HepG2 (cell line): ENCODE measurements around the gene SLC13A3. TPM values are rescaled to one million over a fixed set of nuclear protein-coding genes. Genes with fewer than 3 reads are reported as not detected.

ENCODE experiments used
- ARNTL ChIP-seq: sonication (generic); formaldehyde crosslinking; IDR thresholded peaks from 2 replicates; pipeline ENCODE4 v1.4.0; 2020; ENCODE audit warnings: mild to moderate bottlenecking, missing genetic modification reagents
- CEBPB ChIP-seq: IDR thresholded peaks from 2 replicates; pipeline ENCODE4 v1.6.1; 2011; ENCODE audit warnings: low read depth, low read length, improper control_type of control experiment, borderline replicate concordance
- HES4 ChIP-seq: sonication (generic); formaldehyde crosslinking; IDR thresholded peaks from 2 replicates; pipeline ENCODE4 v1.9.0; 2021; ENCODE audit warnings: mild to moderate bottlenecking, missing genetic modification reagents, borderline replicate concordance
- JUND ChIP-seq: sonication (generic); formaldehyde crosslinking; IDR thresholded peaks from 2 replicates; pipeline ENCODE4 v1.8.0; 2022; ENCODE audit warnings: mild to moderate bottlenecking, missing genetic modification reagents
- KLF11 ChIP-seq: IDR thresholded peaks from 2 replicates; pipeline ENCODE4 v1.6.1; 2016; ENCODE audit warnings: missing compliant biosample characterization
- MAF1 ChIP-seq: sonication (generic); formaldehyde crosslinking; IDR thresholded peaks from 2 replicates; pipeline ENCODE4 v1.5.0; 2020; ENCODE audit warnings: missing genetic modification reagents, borderline replicate concordance
- MAFG ChIP-seq: sonication (generic); formaldehyde crosslinking; IDR thresholded peaks from 2 replicates; pipeline ENCODE4 v1.5.1; 2020; ENCODE audit warnings: mild to moderate bottlenecking, missing genetic modification reagents
- MYC ChIP-seq: sonication (generic); formaldehyde crosslinking; IDR thresholded peaks from 2 replicates; pipeline ENCODE4 v1.9.0; 2021; ENCODE audit warnings: missing genetic modification reagents, borderline replicate concordance
- NFE2L1 ChIP-seq: sonication (generic); formaldehyde crosslinking; IDR thresholded peaks from 2 replicates; pipeline ENCODE4 v1.4.0; 2020; ENCODE audit warnings: missing genetic modification reagents, mild to moderate bottlenecking, borderline replicate concordance
- NPAS2 ChIP-seq: sonication (generic); formaldehyde crosslinking; IDR thresholded peaks from 2 replicates; pipeline ENCODE4 v1.8.0; 2022; ENCODE audit warnings: mild to moderate bottlenecking, missing genetic modification reagents, borderline replicate concordance
- TP53 ChIP-seq: sonication (generic); formaldehyde crosslinking; conservative IDR thresholded peaks from 2 replicates; pipeline ENCODE4 v1.4.0; 2020; ENCODE audit warnings: missing genetic modification reagents
- ZBTB3 ChIP-seq: sonication (generic); formaldehyde crosslinking; IDR thresholded peaks from 2 replicates; pipeline ENCODE4 v1.4.0; 2020; ENCODE audit warnings: low read depth, mild to moderate bottlenecking, moderate library complexity, missing genetic modification reagents, borderline replicate concordance
- ZC3H4 ChIP-seq: sonication (generic); formaldehyde crosslinking; IDR thresholded peaks from 2 replicates; pipeline ENCODE4 v1.4.0; 2020; ENCODE audit warnings: missing genetic modification reagents, borderline replicate concordance
- ZFP1 ChIP-seq: IDR thresholded peaks from 2 replicates; pipeline ENCODE4 v1.6.1; 2016
- ZFP36L2 ChIP-seq: sonication (generic); formaldehyde crosslinking; IDR thresholded peaks from 2 replicates; pipeline ENCODE4 v1.4.0; 2020; ENCODE audit warnings: missing genetic modification reagents
- ZFP62 ChIP-seq: sonication (generic); formaldehyde crosslinking; IDR thresholded peaks from 2 replicates; pipeline ENCODE4 v1.4.0; 2020; ENCODE audit warnings: missing genetic modification reagents
- ZNF317 ChIP-seq: sonication (generic); formaldehyde crosslinking; IDR thresholded peaks from 2 replicates; pipeline ENCODE4 v1.5.0; 2020; ENCODE audit warnings: mild to moderate bottlenecking, missing genetic modification reagents
- ZNF552 ChIP-seq: sonication (generic); formaldehyde crosslinking; IDR thresholded peaks from 2 replicates; pipeline ENCODE4 v1.9.0; 2022; ENCODE audit warnings: missing genetic modification reagents, mild to moderate bottlenecking, borderline replicate concordance
- ZNF629 ChIP-seq: sonication (generic); formaldehyde crosslinking; conservative IDR thresholded peaks from 2 replicates; pipeline ENCODE4 v1.5.0; 2020; ENCODE audit warnings: missing genetic modification reagents
- polyA plus RNA-seq, 8 experiments: library from polyadenylated mRNA; depleted of rRNA in 3 of 8; stranded (reverse) in 7 of 8; unstranded in 1 of 8; fragments of >200 nt; fragmentation: Illumina TruSeq in 4 of 8; extraction: Trizol in 4 of 8; gene quantifications; 2 replicates each; pipeline versions ENCODE4 v1.2.1 to v1.2.3, GENCODE V29; 2011 to 2016; ENCODE audit warnings: low read depth in 4 of 8, missing spikeins in 1 of 8, mixed read lengths in 1 of 8; ENCODE audit not compliant: insufficient read depth in 1 of 8
- total RNA-seq, 5 experiments: library from RNA; depleted of rRNA; stranded (reverse); fragments of >200 nt; fragmentation: Illumina TruSeq; extraction: Trizol; gene quantifications; 2 replicates each; pipeline ENCODE4 v1.2.3, GENCODE V29; 2016; ENCODE audit warnings: low read depth in 1 of 5
- TF ChIP-seq, protein P1 (sequence below): sonication (generic); formaldehyde crosslinking; IDR thresholded peaks from 2 replicates; pipeline ENCODE4 v1.4.0; 2020; ENCODE audit warnings: mild to moderate bottlenecking, missing genetic modification reagents
- TF ChIP-seq, protein P2 (sequence below): sonication (generic); formaldehyde crosslinking; IDR thresholded peaks from 2 replicates; pipeline ENCODE4 v1.8.0; 2022; ENCODE audit warnings: missing genetic modification reagents, low read depth, mild to moderate bottlenecking, borderline replicate concordance
- TF ChIP-seq, protein P3 (sequence below): sonication (generic); formaldehyde crosslinking; IDR thresholded peaks from 2 replicates; pipeline ENCODE4 v1.4.0; 2020; ENCODE audit warnings: missing genetic modification reagents

SLC13A3 gene
- total and polyA plus RNA-seq, 2 of the 13 experiments (the other 11 are each of a cell fraction or from before 2014, with no cell fraction given) = 66.5 to 76.0 TPM

DNA sequence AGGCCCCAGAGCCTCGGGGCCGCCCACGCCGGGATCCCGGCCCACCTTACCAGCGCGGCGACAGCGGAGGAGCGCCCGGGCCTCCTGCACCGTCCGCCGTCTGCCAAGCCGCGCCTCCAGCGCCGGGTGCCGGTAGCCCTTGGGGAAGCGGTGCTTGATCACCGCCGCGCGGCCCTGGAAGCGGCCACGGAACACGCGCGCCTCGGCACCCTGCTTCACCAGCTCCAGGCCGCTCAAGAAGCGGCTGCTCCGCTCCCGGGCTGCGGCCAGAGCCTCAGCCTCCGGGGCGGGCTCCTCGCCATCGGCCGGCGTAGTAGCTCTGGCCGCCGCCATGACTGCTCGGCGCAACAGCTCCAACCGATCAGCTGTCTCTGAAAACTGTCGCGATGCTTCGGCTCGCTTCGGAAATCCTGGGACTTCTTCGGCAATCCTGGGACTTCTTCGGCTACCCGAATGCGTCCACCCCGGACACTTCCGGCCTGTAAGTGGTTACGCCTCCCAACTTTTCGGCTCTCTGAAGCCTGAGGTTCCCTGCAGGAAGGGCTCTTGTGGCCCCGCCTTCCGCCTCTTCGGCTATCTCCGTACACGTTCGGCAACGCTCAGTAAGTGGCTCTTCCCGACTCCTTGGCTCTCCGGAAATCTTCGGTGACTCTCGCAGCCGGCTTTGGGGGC is 38.0 kb upstream of the SLC13A3 start, which contains the start of gene TP53RK (continued):
- TF ChIP-seq, protein P1, sequence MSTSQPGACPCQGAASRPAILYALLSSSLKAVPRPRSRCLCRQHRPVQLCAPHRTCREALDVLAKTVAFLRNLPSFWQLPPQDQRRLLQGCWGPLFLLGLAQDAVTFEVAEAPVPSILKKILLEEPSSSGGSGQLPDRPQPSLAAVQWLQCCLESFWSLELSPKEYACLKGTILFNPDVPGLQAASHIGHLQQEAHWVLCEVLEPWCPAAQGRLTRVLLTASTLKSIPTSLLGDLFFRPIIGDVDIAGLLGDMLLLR (CRISPR knock-in tag) = peak; percentile 80
- TF ChIP-seq, protein P2, sequence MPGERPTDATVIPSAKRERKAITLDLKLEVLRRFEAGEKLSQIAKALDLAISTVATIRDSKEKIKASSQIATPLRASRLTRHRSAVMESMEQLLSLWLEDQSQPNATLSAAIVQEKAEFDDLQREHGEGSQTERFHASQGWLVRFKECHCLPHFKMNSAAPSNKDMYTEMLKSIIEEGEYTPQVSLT (CRISPR knock-in tag) = peak; percentile 31; the same call in 1 of the 2 replicates
- no peak; the same call in 1 of the 2 replicates for TF ChIP-seq MAFG (CRISPR knock-in tag)
- 0 out of 2 replicates have a peak, but pooled peaks have one; percentile 30 for TF ChIP-seq ZC3H4 (CRISPR knock-in tag)
- no peak for TF ChIP-seq ZNF317 (CRISPR knock-in tag)
- TF ChIP-seq NFE2L1 (CRISPR knock-in tag) = no peak
- TF ChIP-seq ZFP36L2 (CRISPR knock-in tag) = 0 out of 2 replicates have a peak, but pooled peaks have one; percentile 25
- TF ChIP-seq KLF11 (CRISPR knock-in tag) = no peak
- TF ChIP-seq ZBTB3 (CRISPR knock-in tag) = peak; percentile 60; the same call in 1 of the 2 replicates
- TF ChIP-seq ZFP62 (CRISPR knock-in tag) = no peak
- 0 out of 2 replicates have a peak, but pooled peaks have one; percentile 37 for TF ChIP-seq ZNF552 (CRISPR knock-in tag)
- TF ChIP-seq ZNF629 (CRISPR knock-in tag) = 0 out of 2 replicates have a peak, but pooled peaks have one; percentile 8
- no peak for TF ChIP-seq JUND (CRISPR knock-in tag)
- TF ChIP-seq ZFP1 (CRISPR knock-in tag) = no peak
- TF ChIP-seq HES4 (CRISPR knock-in tag) = peak; percentile 94; the same call in 1 of the 2 replicates
- TF ChIP-seq MAF1 (CRISPR knock-in tag) = no peak; the same call in 1 of the 2 replicates
- 0 out of 2 replicates have a peak, but pooled peaks have one; percentile 74 for TF ChIP-seq TP53 (CRISPR knock-in tag)
- TF ChIP-seq NPAS2 (CRISPR knock-in tag) = no peak
- no peak for TF ChIP-seq CEBPB
- peak; percentile 94 for TF ChIP-seq MYC (CRISPR knock-in tag)
- TF ChIP-seq, protein P3, sequence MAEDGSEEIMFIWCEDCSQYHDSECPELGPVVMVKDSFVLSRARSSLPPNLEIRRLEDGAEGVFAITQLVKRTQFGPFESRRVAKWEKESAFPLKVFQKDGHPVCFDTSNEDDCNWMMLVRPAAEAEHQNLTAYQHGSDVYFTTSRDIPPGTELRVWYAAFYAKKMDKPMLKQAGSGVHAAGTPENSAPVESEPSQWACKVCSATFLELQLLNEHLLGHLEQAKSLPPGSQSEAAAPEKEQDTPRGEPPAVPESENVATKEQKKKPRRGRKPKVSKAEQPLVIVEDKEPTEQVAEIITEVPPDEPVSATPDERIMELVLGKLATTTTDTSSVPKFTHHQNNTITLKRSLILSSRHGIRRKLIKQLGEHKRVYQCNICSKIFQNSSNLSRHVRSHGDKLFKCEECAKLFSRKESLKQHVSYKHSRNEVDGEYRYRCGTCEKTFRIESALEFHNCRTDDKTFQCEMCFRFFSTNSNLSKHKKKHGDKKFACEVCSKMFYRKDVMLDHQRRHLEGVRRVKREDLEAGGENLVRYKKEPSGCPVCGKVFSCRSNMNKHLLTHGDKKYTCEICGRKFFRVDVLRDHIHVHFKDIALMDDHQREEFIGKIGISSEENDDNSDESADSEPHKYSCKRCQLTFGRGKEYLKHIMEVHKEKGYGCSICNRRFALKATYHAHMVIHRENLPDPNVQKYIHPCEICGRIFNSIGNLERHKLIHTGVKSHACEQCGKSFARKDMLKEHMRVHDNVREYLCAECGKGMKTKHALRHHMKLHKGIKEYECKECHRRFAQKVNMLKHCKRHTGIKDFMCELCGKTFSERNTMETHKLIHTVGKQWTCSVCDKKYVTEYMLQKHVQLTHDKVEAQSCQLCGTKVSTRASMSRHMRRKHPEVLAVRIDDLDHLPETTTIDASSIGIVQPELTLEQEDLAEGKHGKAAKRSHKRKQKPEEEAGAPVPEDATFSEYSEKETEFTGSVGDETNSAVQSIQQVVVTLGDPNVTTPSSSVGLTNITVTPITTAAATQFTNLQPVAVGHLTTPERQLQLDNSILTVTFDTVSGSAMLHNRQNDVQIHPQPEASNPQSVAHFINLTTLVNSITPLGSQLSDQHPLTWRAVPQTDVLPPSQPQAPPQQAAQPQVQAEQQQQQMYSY = peak; percentile 70; the same call in 1 of the 2 replicates
- TF ChIP-seq ARNTL (CRISPR knock-in tag) = no peak; the same call in none of the 2 replicates
